NCI-H69 (cell line): ENCODE measurements around the gene HDAC1.

Experiments used
- DNase-seq: peaks from one replicate; lab custom pipeline; 2025; lab: John Stamatoyannopoulos, UW

The HDAC1 gene

DNA sequence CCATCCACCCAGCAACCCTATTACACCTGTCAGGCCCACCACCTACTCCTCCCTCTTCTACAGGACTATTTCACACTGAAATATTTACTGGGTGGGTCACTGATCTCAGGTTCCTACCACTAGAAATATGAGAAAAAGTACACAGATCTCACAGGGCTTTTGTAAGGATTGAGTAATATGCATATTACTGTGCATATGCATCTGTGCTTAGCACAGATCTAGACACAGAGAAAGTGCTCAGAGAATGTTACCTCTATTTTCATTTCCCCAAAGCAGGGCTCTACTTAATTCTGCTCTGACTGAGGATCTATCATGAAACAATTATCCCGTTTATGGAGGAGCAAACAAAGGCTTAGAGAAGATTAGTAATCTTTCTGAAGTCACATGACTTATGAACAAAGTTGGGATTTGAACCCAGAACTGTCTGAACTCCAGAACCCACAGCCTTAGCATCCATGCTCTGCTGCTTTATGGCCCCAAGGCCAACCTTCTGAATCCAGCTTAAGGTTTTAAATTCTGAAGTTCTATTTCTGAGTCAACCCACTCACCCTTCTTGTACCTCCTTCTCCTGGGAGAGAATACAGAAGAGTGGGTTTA, 82.2 kb downstream of the HDAC1 start:
- DNase-seq = no peak

DNA sequence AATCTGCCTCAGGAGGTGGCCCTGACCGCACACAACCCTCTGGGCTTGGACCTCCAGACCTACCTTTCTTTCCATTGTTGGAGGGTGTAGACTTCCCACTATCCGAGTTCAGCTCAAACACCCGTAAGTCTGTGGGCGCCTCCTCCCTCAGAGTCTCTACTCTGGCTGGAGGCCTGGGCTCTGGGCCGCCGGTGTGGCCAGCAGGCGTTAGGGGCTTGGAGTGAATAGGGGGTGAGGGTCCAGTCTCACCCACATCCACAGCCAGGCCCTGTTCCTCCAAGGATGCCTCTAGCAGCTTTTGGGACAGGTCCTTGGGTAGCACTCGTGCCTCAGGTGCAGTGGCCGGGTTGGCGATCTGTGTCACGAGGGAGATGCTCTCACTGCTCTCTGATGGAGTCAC, 84.3 kb downstream of the HDAC1 start:
- no peak for DNase-seq

DNA sequence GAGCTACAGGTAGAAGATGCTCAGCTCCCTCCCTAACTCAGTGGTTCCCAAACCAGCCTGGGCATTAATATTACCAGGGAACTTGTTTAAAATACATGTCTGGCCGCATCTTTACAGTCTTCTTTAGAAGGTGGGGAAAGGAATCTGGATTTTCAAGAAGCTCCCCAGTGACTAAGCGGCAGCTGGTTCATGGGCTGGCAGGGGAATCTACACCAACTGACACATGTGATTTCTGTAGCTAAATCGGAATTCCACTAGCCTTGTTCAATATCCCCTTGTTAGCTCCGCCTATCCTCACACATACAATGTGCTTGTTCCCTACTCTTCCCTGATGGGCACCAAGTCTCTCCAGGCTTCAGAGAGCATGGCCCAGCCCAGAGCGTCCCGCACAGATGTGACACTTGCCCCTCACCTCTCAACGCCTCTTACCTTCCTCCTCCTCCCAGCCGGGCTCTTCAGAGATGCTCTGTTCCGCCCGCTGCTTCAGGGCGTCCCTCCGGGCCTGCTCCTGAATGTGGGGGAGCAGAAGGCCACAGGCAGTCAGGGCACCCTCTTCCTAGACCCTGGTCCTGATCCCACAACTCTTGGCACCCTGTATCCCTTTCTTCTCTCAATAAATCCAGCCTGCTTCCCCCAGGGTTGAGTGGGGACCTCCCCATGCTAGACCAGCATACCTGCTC, 85.8 kb downstream of the HDAC1 start:
- no peak for DNase-seq

DNA sequence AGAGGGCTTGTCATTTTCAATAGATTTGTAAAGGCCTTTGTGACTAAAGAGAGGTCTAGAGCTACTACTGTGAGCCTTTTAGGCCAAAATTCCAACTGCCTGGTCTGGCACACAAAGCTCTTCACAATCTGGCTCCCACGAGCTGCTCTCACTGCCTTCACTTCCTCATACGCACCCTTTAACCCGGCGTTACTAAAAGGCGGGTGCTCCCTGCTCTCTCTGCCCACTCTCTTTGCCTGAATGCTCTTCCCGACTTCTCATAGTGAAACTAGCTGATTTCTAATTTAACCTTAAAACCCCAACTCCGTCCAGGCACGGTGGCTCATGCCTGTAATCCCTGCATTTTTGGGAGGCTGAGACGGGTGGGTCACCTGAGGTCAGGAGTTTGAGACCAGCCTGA, 88.2 kb downstream of the HDAC1 start:
- DNase-seq = no peak
